HEK293 (cell line): Measurements from ENCODE around the gene INS.

ENCODE experiments used
- CTCF ChIA-PET: fragments of 350-600 bp; formaldehyde crosslinking; extraction: SDS; loops from one replicate; lab custom pipeline; 2021; ENCODE audit warnings: antibody characterized with exemption; lab: Yijun Ruan, JAX
- POLR2A ChIA-PET: fragments of 300-600 bp; formaldehyde crosslinking; extraction: SDS; loops from one replicate; lab custom pipeline; 2020; ENCODE audit warnings: antibody characterized with exemption, inconsistent platforms; lab: Yijun Ruan, JAX
- H3K27ac ChIP-seq: fragments of 200-500 bp; sonication (Bioruptor generic); 2 replicates; pipeline ENCODE4 v1.5.1; 2014; ENCODE audit warnings: low read depth, low read length, control low read depth, inconsistent platforms; ENCODE audit errors: extremely low read depth
- H3K36me3 ChIP-seq, 2 experiments: fragments of 200-500 bp in 1 of 2; sonication (Bioruptor generic) in 1 of 2; 1 replicate in 1 of 2; 2 replicates in 1 of 2; pipeline ENCODE4 v1.5.1; 2014 to 2017; ENCODE audit warnings: inconsistent platforms in 2 of 2, low read length in 2 of 2; ENCODE audit not compliant: control insufficient read depth in 2 of 2, insufficient read depth in 1 of 2
- H3K4me1 ChIP-seq: fragments of 200-500 bp; sonication (Bioruptor generic); 2 replicates; pipeline ENCODE4 v1.5.1; 2014; ENCODE audit warnings: mild to moderate bottlenecking, low read length, inconsistent platforms; ENCODE audit not compliant: control insufficient read depth, insufficient read depth
- H3K4me3 ChIP-seq: 2 replicates; pipeline ENCODE4 v1.5.1; 2011; ENCODE audit warnings: low read depth, mild to moderate bottlenecking, control low read depth, low read length, moderate library complexity
- H3K9me3 ChIP-seq: fragments of 200-500 bp; sonication (Bioruptor generic); 2 replicates; pipeline ENCODE4 v1.5.1; 2014; ENCODE audit warnings: low read depth, low read length, inconsistent platforms; ENCODE audit not compliant: control insufficient read depth, insufficient read depth
- FEZF1 ChIP-seq: fragments of 450-650 bp; formaldehyde crosslinking; IDR thresholded peaks from 2 replicates; pipeline ENCODE4 v1.5.1; 2016; ENCODE audit warnings: missing biosample characterization, missing genetic modification characterization
- PRDM1 ChIP-seq: fragments of 450-650 bp; formaldehyde crosslinking; IDR thresholded peaks from 2 replicates; pipeline ENCODE4; 2016; ENCODE audit warnings: missing biosample characterization, missing genetic modification characterization
- RBAK ChIP-seq: fragments of 450-650 bp; formaldehyde crosslinking; IDR thresholded peaks from 2 replicates; pipeline ENCODE4 v1.5.1; 2016; ENCODE audit warnings: missing biosample characterization, missing genetic modification characterization
- SETDB1 ChIP-seq: IDR thresholded peaks from one replicate; pipeline ENCODE4 v1.6.1; 2017; ENCODE audit warnings: mild to moderate bottlenecking, low read length, moderate library complexity, mixed read lengths; ENCODE audit not compliant: insufficient read length
- ZBTB7A ChIP-seq: fragments of 450-650 bp; formaldehyde crosslinking; IDR thresholded peaks from 2 replicates; pipeline ENCODE4 v1.5.1; 2016; ENCODE audit warnings: low read depth, missing biosample characterization, missing genetic modification characterization
- ZNF10 ChIP-seq: fragments of 450-650 bp; formaldehyde crosslinking; IDR thresholded peaks from 2 replicates; pipeline ENCODE4 v1.5.1; 2017; ENCODE audit warnings: missing biosample characterization, missing genetic modification characterization
- ZNF133 ChIP-seq: fragments of 450-650 bp; formaldehyde crosslinking; IDR thresholded peaks from 2 replicates; pipeline ENCODE4 v1.5.1; 2016; ENCODE audit warnings: missing biosample characterization, missing genetic modification characterization
- ZNF138 ChIP-seq: fragments of 450-650 bp; formaldehyde crosslinking; IDR thresholded peaks from 2 replicates; pipeline ENCODE4 v1.5.1; 2016; ENCODE audit warnings: missing biosample characterization, missing genetic modification characterization, borderline replicate concordance
- ZNF19 ChIP-seq: fragments of 450-650 bp; formaldehyde crosslinking; IDR thresholded peaks from 2 replicates; pipeline ENCODE4; 2016; ENCODE audit warnings: missing biosample characterization, missing genetic modification characterization, low read depth
- ZNF341 ChIP-seq: fragments of 450-650 bp; formaldehyde crosslinking; IDR thresholded peaks from 2 replicates; pipeline ENCODE4; 2016; ENCODE audit warnings: low read depth, missing biosample characterization, missing genetic modification characterization
- ZNF629 ChIP-seq: fragments of 450-650 bp; formaldehyde crosslinking; IDR thresholded peaks from 2 replicates; pipeline ENCODE4 v1.5.1; 2017; ENCODE audit warnings: missing biosample characterization, missing genetic modification characterization
- ZNF658 ChIP-seq: fragments of 450-650 bp; formaldehyde crosslinking; IDR thresholded peaks from 2 replicates; pipeline ENCODE4; 2016; ENCODE audit warnings: missing biosample characterization, missing genetic modification characterization
- ZNF660 ChIP-seq: fragments of 450-650 bp; IDR thresholded peaks from 2 replicates; pipeline ENCODE4 v1.5.1; 2018; ENCODE audit warnings: missing biosample characterization, mild to moderate bottlenecking, missing genetic modification characterization
- ZNF664 ChIP-seq: fragments of 450-650 bp; formaldehyde crosslinking; IDR thresholded peaks from 2 replicates; pipeline ENCODE4 v1.5.1; 2016; ENCODE audit warnings: missing biosample characterization, missing genetic modification characterization
- TF ChIP-seq, protein P1 (sequence below): IDR thresholded peaks from 2 replicates; pipeline ENCODE4 v1.6.1; 2011; ENCODE audit warnings: mild to moderate bottlenecking, low read depth, low read length, borderline replicate concordance
- TF ChIP-seq, protein P2 (sequence below): fragments of 450-650 bp; formaldehyde crosslinking; IDR thresholded peaks from 2 replicates; pipeline ENCODE4 v1.5.1; 2017; ENCODE audit warnings: missing biosample characterization, missing genetic modification characterization
- TF ChIP-seq, protein P3 (sequence below): fragments of 450-650 bp; formaldehyde crosslinking; IDR thresholded peaks from 2 replicates; pipeline ENCODE4 v1.5.1; 2016; ENCODE audit warnings: missing biosample characterization, missing genetic modification characterization
- TF ChIP-seq, protein P4 (sequence below): fragments of 450-650 bp; formaldehyde crosslinking; conservative IDR thresholded peaks from 2 replicates; pipeline ENCODE4 v1.5.1; 2016; ENCODE audit warnings: low read depth, missing biosample characterization, missing genetic modification characterization

The INS gene

DNA sequence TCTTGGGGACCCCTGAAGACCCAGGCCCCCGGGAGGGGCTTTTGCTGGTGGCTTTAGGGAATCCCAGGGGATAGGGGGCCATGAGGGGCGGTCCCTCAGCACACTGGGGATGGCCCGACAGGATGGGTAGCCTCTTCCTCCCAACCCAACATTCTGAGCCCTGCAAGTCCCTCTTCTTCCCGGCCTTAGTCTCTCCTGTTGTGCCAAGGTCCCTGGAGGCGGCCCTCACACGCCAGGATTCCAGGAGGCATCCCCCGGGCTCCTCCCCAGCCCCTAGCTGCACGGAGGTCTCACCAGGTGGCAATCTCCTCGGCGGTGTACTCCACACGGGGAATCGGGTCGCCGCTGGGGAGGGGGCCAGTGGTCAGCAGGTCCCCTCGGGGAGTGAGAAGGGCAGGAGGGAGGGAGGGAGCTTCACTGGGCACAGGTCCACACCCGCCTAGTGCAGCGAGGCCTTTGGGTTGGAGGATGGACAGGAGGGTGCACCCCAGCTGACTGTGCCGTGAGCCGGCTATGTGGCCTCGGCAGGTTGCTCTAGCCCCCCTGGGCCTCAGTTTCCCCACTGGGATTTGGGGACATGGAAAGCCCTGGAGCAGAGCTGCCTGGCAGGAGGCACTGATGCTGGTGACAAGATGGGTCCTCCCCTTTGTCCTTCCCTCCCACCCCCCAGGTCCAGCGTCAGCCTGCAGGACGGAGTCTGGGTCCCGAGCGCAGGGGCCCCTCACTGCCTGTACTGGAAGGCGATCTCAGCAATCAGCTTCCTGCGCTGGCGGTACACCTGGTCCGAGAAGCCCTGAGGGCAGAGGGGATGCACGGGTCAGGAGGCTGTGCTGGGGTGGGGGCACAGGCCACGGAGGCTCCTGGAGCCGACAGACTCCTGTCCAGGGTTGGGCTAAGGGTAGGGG lies 6.4 kb upstream of the INS start:
- no peak overlapping the region for H3K27ac ChIP-seq
- POLR2A ChIA-PET = no interaction called here
- no peaks in the 10 kb centered on the region for H3K36me3 ChIP-seq
- H3K9me3 ChIP-seq = no peaks in the 10 kb centered on the region
- TF ChIP-seq ZNF660 (tag by site-specific recombination) (no peak), ZNF10 (no peak), FEZF1 (tag by site-specific recombination) (no peak), ZNF133 (tag by site-specific recombination) (no peak), PRDM1 (tag by site-specific recombination) (no peak), ZNF341 (tag by site-specific recombination) (no peak), SETDB1 (no peak), ZNF19 (tag by site-specific recombination) (no peak), ZNF664 (tag by site-specific recombination) (no peak), ZBTB7A (tag by site-specific recombination) (no peak), ZNF629 (no peak), ZNF658 (tag by site-specific recombination) (no peak), ZNF138 (no peak), RBAK (tag by site-specific recombination) (no peak)
- TF ChIP-seq, protein P1, sequence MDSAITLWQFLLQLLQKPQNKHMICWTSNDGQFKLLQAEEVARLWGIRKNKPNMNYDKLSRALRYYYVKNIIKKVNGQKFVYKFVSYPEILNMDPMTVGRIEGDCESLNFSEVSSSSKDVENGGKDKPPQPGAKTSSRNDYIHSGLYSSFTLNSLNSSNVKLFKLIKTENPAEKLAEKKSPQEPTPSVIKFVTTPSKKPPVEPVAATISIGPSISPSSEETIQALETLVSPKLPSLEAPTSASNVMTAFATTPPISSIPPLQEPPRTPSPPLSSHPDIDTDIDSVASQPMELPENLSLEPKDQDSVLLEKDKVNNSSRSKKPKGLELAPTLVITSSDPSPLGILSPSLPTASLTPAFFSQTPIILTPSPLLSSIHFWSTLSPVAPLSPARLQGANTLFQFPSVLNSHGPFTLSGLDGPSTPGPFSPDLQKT = no peak
- TF ChIP-seq, protein P2, sequence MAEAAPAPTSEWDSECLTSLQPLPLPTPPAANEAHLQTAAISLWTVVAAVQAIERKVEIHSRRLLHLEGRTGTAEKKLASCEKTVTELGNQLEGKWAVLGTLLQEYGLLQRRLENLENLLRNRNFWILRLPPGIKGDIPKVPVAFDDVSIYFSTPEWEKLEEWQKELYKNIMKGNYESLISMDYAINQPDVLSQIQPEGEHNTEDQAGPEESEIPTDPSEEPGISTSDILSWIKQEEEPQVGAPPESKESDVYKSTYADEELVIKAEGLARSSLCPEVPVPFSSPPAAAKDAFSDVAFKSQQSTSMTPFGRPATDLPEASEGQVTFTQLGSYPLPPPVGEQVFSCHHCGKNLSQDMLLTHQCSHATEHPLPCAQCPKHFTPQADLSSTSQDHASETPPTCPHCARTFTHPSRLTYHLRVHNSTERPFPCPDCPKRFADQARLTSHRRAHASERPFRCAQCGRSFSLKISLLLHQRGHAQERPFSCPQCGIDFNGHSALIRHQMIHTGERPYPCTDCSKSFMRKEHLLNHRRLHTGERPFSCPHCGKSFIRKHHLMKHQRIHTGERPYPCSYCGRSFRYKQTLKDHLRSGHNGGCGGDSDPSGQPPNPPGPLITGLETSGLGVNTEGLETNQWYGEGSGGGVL = no peak
- TF ChIP-seq, protein P3, sequence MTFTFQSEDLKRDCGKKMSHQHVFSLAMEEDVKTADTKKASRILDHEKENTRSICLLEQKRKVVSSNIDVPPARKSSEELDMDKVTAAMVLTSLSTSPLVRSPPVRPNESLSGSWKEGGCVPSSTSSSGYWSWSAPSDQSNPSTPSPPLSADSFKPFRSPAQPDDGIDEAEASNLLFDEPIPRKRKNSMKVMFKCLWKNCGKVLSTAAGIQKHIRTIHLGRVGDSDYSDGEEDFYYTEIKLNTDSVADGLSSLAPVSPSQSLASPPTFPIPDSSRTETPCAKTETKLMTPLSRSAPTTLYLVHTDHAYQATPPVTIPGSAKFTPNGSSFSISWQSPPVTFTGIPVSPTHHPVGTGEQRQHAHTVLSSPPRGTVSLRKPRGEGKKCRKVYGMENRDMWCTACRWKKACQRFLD (tag by site-specific recombination) = no peak
- TF ChIP-seq, protein P4, sequence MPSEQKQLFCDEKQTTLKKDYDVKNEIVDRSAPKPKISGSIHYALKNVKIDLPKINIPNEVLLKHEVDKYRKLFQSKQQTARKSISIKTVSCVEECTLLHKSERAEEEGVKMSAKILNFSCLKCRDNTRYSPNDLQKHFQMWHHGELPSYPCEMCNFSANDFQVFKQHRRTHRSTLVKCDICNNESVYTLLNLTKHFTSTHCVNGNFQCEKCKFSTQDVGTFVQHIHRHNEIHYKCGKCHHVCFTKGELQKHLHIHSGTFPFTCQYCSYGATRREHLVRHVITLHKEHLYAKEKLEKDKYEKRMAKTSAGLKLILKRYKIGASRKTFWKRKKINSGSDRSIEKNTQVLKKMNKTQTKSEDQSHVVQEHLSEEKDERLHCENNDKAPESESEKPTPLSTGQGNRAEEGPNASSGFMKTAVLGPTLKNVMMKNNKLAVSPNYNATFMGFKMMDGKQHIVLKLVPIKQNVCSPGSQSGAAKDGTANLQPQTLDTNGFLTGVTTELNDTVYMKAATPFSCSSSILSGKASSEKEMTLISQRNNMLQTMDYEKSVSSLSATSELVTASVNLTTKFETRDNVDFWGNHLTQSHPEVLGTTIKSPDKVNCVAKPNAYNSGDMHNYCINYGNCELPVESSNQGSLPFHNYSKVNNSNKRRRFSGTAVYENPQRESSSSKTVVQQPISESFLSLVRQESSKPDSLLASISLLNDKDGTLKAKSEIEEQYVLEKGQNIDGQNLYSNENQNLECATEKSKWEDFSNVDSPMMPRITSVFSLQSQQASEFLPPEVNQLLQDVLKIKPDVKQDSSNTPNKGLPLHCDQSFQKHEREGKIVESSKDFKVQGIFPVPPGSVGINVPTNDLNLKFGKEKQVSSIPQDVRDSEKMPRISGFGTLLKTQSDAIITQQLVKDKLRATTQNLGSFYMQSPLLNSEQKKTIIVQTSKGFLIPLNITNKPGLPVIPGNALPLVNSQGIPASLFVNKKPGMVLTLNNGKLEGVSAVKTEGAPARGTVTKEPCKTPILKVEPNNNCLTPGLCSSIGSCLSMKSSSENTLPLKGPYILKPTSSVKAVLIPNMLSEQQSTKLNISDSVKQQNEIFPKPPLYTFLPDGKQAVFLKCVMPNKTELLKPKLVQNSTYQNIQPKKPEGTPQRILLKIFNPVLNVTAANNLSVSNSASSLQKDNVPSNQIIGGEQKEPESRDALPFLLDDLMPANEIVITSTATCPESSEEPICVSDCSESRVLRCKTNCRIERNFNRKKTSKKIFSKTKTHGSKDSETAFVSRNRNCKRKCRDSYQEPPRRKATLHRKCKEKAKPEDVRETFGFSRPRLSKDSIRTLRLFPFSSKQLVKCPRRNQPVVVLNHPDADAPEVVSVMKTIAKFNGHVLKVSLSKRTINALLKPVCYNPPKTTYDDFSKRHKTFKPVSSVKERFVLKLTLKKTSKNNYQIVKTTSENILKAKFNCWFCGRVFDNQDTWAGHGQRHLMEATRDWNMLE (tag by site-specific recombination) = no peak
- no peak overlapping the region for H3K4me3 ChIP-seq
- CTCF ChIA-PET = interaction anchor here (0.6 to 2.9 kb wide), 8 partner anchors 17 to 497 kb away, joined by 3 to 12 read pairs (median 4); no protein-coding TSS in a partner anchor
- H3K4me1 ChIP-seq = no peaks in the 10 kb centered on the region
